Fibroblast of pulmonary artery (primary cell): ENCODE measurements around the gene CFAP44.
"Not testable (repeated sequence)": the region's sequence is repeated elsewhere in the genome, so short reads cannot be mapped to it uniquely, and the experiment has no call there.

Experiments used
- DNase-seq: peaks from one replicate; pipeline ENCODE4 v3.0.0-alpha.2; 2010; ENCODE audit warnings: low read depth
- H3K4me3 ChIP-seq: replicated peaks from 2 replicates; pipeline ENCODE4 v1.5.1; 2011; ENCODE audit warnings: low read depth, mild to moderate bottlenecking, control low read depth, low read length, moderate library complexity
- CTCF ChIP-seq: IDR thresholded peaks from 2 replicates; pipeline ENCODE4 v1.5.1; 2011; ENCODE audit warnings: mild to moderate bottlenecking, control low read depth, low read length, inconsistent platforms; ENCODE audit errors: missing control alignments

The CFAP44 gene

GRCh38 chr3:113441051-113441770 lies at the start of gene CFAP44:
CFAP44 (minus strand) TSS chr3:113441493; CDS start chr3:113433664, 7,829 bp downstream.
- TF ChIP-seq CTCF: no peak

GRCh38 chr3:113485161-113485609 lies 43.9 kb upstream of the CFAP44 start:
- TF ChIP-seq CTCF: no peak
- no peak for DNase-seq

More at GRCh38 chr3:113441051-113441770, at the start of gene CFAP44:
- DNase-seq: peak; percentile 79
- H3K4me3 ChIP-seq: peak within 1 kb of the TSS; percentile 45

GRCh38 chr3:113468539-113468938 lies 27.2 kb upstream of the CFAP44 start:
- no peak overlapping the region for H3K4me3 ChIP-seq
- no peak for TF ChIP-seq CTCF
- DNase-seq: no peak

More at GRCh38 chr3:113485161-113485609, 43.9 kb upstream of the CFAP44 start:
- H3K4me3 ChIP-seq: no peak overlapping the region

GRCh38 chr3:113461488-113461887 lies 20.2 kb upstream of the CFAP44 start:
- TF ChIP-seq CTCF: no peak
- H3K4me3 ChIP-seq: no peak overlapping the region
- no peak for DNase-seq

- not testable (repeated sequence) for H3K4me3 ChIP-seq, DNase-seq
Observed at GRCh38 chr3:113458554-113458953, 17.3 kb upstream of the CFAP44 start.

- DNase-seq: no peak
- TF ChIP-seq CTCF: no peak
- no peak overlapping the region for H3K4me3 ChIP-seq
Observed at GRCh38 chr3:113455446-113455845, 14.2 kb upstream of the CFAP44 start.

GRCh38 chr3:113454630-113455029 lies 13.3 kb upstream of the CFAP44 start:
- TF ChIP-seq CTCF: no peak
- no peak for DNase-seq
- no peak overlapping the region for H3K4me3 ChIP-seq
